ENCODE results near the gene UBE2S.

The UBE2S gene

DNA sequence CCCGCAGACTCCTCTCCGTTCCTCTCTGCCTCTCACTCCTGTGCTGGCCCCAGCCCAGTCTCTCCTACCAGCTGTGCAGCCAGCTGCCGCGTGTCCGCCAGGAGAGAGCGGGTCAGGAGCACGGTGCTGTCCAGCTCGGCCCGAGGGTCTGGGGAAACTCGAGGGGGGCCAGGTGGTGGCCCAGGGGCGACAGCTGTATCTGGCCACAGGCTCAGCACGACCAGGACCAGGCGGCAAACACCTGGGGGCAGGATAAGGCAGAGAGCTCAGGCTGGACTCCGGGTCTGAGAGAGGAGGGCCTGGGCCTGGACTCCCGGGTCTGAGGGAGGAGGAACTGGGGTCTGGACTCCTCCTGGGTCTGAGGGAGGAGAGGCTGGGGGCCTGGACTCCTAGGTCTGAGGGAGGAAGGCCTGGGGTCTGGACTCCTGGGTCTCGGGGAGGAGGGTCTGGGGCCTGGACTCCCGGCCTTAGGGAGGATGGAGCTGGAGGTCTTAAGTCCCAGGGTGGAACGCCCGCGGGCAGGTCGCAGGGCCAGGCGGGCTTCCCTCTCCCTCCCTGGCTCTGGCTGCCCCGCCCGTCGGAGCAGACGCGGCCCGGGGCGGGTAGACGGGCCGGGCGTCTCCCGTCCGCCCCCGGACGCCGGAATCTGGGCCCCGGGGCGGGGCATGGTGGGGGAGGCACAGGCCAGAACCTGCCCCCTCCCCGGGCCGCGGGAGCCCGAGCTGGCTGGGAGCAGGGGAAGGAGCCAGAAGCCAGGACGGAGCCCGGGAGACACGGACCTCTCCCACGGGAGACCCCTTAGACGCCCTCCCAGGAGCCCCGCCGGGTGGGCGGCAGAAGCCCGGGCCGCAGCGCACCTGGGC is 38.7 kb downstream of the UBE2S start:
- DNase-seq (ENCODE audit: low read depth, low spot score): no peak
- H3K9ac ChIP-seq (ENCODE audit: insufficient read length): no peak overlapping the region
- H3K4me3 ChIP-seq: 0 out of 2 replicates have a peak overlapping the region, but pooled peaks have one; percentile 38

DNA sequence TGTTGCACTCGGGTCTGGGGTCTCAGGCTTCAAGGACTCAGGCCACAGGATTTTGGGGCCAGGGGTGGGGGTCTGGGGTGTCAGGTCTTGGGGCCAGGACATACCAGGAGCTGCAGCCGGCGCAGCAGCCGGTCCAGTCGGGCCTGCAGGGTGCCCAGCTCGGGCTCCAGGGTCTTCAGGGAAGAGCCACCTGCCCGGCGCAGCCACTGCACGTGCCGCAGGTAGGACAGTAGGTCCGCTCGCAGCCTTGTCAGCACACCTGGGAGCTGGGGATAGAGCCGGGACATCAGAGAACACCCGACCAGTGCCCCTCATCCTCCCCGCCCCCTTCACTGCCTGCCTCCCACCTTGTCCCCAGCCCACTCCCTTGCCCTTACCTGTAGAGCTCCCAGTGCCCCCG is 39.5 kb downstream of the UBE2S start:
- TF ChIP-seq POLR2AphosphoS5 (IDR thresholded peaks at IDR 0.05; ENCODE audit: borderline replicate concordance, low read depth, low read length): no peak
- no peak for TF ChIP-seq FOXP2 (optimal IDR thresholded peaks at IDR 0.05; ENCODE audit: control extremely low read depth, extremely low read length, insufficient read depth)
- no peak for TF ChIP-seq EZH2 (IDR thresholded peaks at IDR 0.05)
- H3K27ac ChIP-seq: no peak overlapping the region
- no peaks in the 10 kb centered on the region for H3K36me3 ChIP-seq (ENCODE audit: insufficient read depth, low read length)
- H3K9me3 ChIP-seq (ENCODE audit: low read depth, low read length): no peaks in the 10 kb centered on the region
- no peak overlapping the region for H3K4me3 ChIP-seq
- H3K9ac ChIP-seq (ENCODE audit: insufficient read length): no peak overlapping the region
- DNase-seq (ENCODE audit: low read depth, low spot score): no peak

More for the DNA sequence above, 38.7 kb downstream of the UBE2S start:
- TF ChIP-seq POLR2AphosphoS5 (IDR thresholded peaks at IDR 0.05; ENCODE audit: borderline replicate concordance, low read depth, low read length) (no peak), EZH2 (IDR thresholded peaks at IDR 0.05) (no peak), FOXP2 (optimal IDR thresholded peaks at IDR 0.05; ENCODE audit: control extremely low read depth, extremely low read length, insufficient read depth) (no peak)
- no peak overlapping the region for H3K27ac ChIP-seq
- H3K36me3 ChIP-seq (ENCODE audit: insufficient read depth, low read length): no peaks in the 10 kb centered on the region
- H3K9me3 ChIP-seq (ENCODE audit: low read depth, low read length): no peaks in the 10 kb centered on the region

DNA sequence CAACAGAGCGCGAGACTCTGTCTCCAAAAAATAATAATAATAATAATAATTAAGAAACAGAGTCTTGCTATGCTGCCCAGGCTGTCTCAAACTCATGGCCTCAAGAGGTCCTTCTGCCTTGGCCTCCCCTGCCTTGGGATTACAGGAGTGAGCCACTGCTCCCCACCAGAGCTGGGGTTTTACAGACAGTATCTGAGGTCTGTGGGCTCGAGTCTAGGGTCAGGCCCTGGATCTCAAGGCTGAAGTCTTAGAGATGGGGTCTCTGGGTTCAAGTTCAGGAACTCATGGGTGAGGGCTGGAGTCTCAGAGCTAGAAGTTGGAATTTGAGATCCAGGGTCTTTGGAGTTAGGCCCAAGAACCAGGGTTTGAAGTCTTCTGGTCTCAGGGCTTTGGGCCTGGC is 40.8 kb downstream of the UBE2S start:
- no peak for DNase-seq (ENCODE audit: low read depth, low spot score)
- no peak overlapping the region for H3K4me3 ChIP-seq
- TF ChIP-seq POLR2AphosphoS5 (IDR thresholded peaks at IDR 0.05; ENCODE audit: borderline replicate concordance, low read depth, low read length) (no peak), FOXP2 (optimal IDR thresholded peaks at IDR 0.05; ENCODE audit: control extremely low read depth, extremely low read length, insufficient read depth) (no peak), EZH2 (IDR thresholded peaks at IDR 0.05) (no peak)

DNA sequence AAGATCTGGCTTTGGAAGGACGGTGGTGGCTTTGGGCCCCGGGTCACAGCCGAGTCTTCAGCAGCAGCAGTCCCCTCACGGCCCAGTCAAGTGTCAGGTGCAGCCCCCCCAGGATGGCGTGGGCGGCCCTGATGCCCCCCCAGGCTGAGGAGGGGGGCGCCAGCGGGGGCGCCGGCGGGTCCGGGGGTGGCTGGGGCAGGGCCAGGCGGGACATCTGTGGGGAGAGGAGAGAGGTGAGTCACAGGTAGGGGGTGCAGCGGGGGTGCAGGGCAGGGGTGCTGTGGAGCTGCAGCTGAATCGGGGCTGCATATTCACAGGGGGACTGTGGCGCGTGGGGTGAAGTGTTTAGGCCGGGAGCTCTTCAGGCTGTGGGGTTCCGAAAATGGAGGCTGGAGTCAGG is 41.6 kb downstream of the UBE2S start:
- TF ChIP-seq EZH2 (IDR thresholded peaks at IDR 0.05): no peak
- TF ChIP-seq FOXP2 (optimal IDR thresholded peaks at IDR 0.05; ENCODE audit: control extremely low read depth, extremely low read length, insufficient read depth): no peak
- no peak for TF ChIP-seq POLR2AphosphoS5 (IDR thresholded peaks at IDR 0.05; ENCODE audit: borderline replicate concordance, low read depth, low read length)
- Histone ChIP-seq H3K9ac (ENCODE audit: insufficient read length) (no peak overlapping the region), H3K4me3 (no peak overlapping the region), H3K9me3 (ENCODE audit: low read depth, low read length) (no peaks in the 10 kb centered on the region), H3K27ac (no peak overlapping the region), H3K36me3 (ENCODE audit: insufficient read depth, low read length) (no peaks in the 10 kb centered on the region)
- DNase-seq (ENCODE audit: low read depth, low spot score): no peak

More for the DNA sequence above, 40.8 kb downstream of the UBE2S start:
- Histone ChIP-seq H3K9me3 (ENCODE audit: low read depth, low read length) (no peaks in the 10 kb centered on the region), H3K27ac (no peak overlapping the region), H3K36me3 (ENCODE audit: insufficient read depth, low read length) (no peaks in the 10 kb centered on the region), H3K9ac (ENCODE audit: insufficient read length) (no peak overlapping the region)

DNA sequence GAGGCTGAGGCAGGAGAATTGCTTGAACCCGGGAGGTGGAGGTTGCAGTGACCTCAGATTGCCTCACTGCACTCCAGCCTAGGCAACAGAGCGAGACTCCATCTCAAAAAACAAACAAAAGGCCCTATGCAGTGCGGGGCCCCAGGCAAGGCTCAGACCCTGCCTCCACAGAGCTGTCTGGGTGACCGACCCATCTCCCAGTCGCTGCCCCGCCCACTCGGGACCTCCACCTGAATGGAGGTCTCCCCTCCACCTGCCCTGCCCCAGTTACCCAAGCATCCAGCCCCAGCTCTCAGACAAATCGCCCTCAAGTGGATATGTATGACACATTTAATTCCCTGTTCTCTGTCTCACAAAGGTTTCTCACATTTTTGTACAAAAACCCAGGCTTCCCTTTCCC is 42.3 kb downstream of the UBE2S start:
- Histone ChIP-seq H3K9me3 (ENCODE audit: low read depth, low read length) (no peaks in the 10 kb centered on the region), H3K36me3 (ENCODE audit: insufficient read depth, low read length) (no peaks in the 10 kb centered on the region), H3K27ac (no peak overlapping the region), H3K9ac (ENCODE audit: insufficient read length) (no peak overlapping the region), H3K4me3 (no peak overlapping the region)
- no peak for TF ChIP-seq EZH2 (IDR thresholded peaks at IDR 0.05)
- no peak for TF ChIP-seq POLR2AphosphoS5 (IDR thresholded peaks at IDR 0.05; ENCODE audit: borderline replicate concordance, low read depth, low read length)
- TF ChIP-seq FOXP2 (optimal IDR thresholded peaks at IDR 0.05; ENCODE audit: control extremely low read depth, extremely low read length, insufficient read depth): no peak
- DNase-seq (ENCODE audit: low read depth, low spot score): no peak

DNA sequence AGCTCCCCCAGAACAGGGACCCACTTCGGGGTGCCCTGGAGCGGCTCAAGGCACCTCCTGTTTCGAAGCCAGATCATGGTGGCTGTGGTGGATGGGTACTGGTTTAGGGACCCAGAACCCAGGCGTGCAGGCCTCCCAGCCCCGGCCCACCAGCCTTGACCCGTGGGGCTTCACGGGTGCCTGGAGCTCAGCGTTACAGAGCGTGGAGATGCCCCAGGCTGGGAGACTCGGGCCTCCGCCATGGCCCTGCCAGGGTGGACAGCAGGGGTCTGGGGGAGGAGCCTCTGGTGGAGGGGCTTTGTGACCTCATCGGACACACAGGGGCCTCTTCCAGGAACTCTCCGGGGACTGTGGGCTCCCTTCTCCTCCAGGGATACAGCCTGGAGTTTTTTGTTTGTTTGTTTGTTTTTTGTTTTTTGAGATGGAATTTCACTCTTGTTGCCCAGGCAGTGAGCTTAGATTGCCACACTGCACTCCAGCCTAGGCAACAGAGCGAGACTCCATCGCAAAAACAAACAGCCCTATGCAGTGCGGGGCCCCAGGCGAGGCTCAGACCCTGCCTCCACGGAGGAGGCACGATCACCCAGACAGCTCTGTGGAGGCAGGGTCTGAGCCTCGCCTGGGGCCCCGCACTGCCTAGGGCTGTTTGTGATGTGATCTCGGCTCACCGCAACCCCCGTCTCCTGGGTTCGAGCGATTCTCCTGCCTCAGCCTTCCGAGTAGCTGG is 44.4 kb downstream of the UBE2S start, which contains the start of gene GARIN5B:
Gene GARIN5B (minus strand): TSS at position 271 of the 727 bp plus-strand sequence. CDS start 194 bp downstream, at position 77.
- Histone ChIP-seq H3K27ac (no peak within 1 kb of the TSS), H3K9ac (ENCODE audit: insufficient read length) (no peak within 1 kb of the TSS), H3K36me3 (ENCODE audit: insufficient read depth, low read length) (no peaks in the 10 kb centered on the region), H3K4me3 (no peak within 1 kb of the TSS), H3K9me3 (ENCODE audit: low read depth, low read length) (no peaks in the 10 kb centered on the region)
- no peak for TF ChIP-seq POLR2AphosphoS5 (IDR thresholded peaks at IDR 0.05; ENCODE audit: borderline replicate concordance, low read depth, low read length)
- TF ChIP-seq FOXP2 (optimal IDR thresholded peaks at IDR 0.05; ENCODE audit: control extremely low read depth, extremely low read length, insufficient read depth): no peak
- no peak for TF ChIP-seq EZH2 (IDR thresholded peaks at IDR 0.05)
- no peak for DNase-seq (ENCODE audit: low read depth, low spot score)

DNA sequence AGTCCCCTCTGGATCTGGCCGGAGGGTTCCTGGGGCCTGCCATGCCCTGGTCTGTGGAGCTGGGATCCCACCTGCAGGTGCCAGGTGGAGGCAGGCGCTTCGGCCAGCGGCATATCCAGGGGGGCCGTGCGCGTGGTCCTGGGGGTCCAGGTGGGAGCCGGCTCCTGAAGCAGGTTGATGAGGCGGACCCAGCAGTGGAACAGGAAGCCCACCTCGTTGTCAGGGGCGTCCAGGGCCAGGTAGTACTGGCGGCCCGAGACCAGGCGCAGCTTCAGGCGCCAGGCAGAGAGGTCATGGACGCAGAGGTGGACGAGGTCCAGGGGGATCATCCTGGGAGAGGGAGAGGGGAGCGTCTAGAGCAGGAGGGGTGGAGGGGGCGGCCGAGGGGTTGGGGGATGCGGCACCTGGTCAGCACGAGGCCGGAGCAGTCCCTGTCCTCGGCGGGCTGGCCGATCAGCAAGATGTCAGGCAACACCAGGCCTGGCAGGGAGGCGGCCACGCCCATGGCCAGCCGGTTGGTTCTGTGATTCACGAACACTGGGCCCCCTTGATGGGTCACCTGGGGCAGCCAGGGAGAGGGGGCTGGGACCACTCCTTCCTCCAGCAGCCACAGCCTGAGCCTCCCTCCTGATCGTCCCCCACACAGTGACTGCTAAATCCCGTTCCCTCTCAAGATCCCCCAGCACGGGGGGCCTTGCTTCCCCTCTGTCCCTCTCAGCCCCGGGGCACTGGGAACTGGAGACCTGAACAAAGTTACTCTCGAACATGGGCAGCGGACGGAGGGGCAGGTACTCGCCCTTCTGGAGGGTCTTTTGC is 45.2 kb downstream of the UBE2S start:
- H3K9me3 ChIP-seq (ENCODE audit: low read depth, low read length): no peaks in the 10 kb centered on the region
- no peak overlapping the region for H3K4me3 ChIP-seq
- no peaks in the 10 kb centered on the region for H3K36me3 ChIP-seq (ENCODE audit: insufficient read depth, low read length)
- H3K27ac ChIP-seq: no peak overlapping the region
- no peak for TF ChIP-seq POLR2AphosphoS5 (IDR thresholded peaks at IDR 0.05; ENCODE audit: borderline replicate concordance, low read depth, low read length)
- no peak for TF ChIP-seq EZH2 (IDR thresholded peaks at IDR 0.05)
- no peak for TF ChIP-seq FOXP2 (optimal IDR thresholded peaks at IDR 0.05; ENCODE audit: control extremely low read depth, extremely low read length, insufficient read depth)
- no peak for DNase-seq (ENCODE audit: low read depth, low spot score)
- no peak overlapping the region for H3K9ac ChIP-seq (ENCODE audit: insufficient read length)
